ENCODE measurements around the gene ZNF280B. TPM values are rescaled to one million over a fixed set of nuclear protein-coding genes. Genes with fewer than 3 reads are reported as not detected.
"Not testable (repeated sequence)": the region's sequence is repeated elsewhere in the genome, so short reads cannot be mapped to it uniquely, and the experiment has no call there.

ZNF280B gene
- total and polyA plus RNA-seq, 9 donors, result 3.1 to 9.3 (median 4.1) TPM

DNA sequence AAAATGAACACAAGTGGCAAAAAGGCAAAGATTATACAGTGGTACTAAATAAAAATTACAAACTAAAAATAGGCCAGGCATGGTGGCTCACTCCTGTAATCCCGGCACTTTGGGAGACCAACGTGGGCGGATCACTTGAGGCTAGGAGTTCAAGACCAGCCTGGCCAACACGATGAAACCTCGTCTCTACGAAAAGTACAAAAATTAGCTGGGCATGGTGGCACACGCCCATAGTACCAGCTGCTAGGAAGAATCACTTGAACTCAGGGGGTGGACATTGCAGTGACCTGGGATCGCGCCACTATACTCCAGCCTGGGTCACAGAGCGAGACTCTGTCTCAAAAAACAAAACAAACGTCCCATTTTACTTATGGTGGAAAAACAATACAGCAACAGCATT lies 24.5 kb downstream of the ZNF280B start:
- Histone ChIP-seq H3K9me3 (replicated peaks; ENCODE audit: control insufficient read depth, low read depth, low read length) (no peaks in the 10 kb centered on the region), H3K4me3 (ENCODE audit: low read length) (no peak overlapping the region), H3K36me3 (ENCODE audit: control insufficient read depth, insufficient read depth, low read length) (peaks cover 2% of the 10 kb centered on the region), H3K27ac (ENCODE audit: low read length) (no peak overlapping the region), H3K4me1 (ENCODE audit: control insufficient read depth, insufficient read depth, low read length) (peaks cover 12% of the 10 kb centered on the region), H3K27me3 (ENCODE audit: control insufficient read depth, insufficient read depth, low read length) (no peaks in the 10 kb centered on the region)
- no peak for DNase-seq
- WGBS (ENCODE audit: insufficient coverage), result 98% methylated on average over 7 of the region's 11 CpGs

DNA sequence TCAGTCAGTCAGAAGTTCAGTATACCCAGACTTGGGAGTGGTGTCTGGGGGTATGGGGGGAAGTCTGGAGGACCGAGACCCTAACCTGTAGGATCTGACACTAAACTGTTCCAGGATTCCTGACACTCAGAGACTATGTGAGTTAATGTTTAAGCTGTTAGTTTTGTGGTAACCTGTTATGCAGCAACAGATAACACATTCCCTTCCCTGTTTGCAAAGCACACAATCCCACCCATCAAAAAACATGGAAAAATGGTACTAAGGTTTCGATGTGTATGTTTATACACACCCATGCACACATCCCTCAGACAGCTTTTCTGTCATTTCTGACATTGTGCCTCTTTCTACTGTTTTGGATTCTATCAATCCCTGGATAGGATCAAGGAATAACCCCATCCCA lies 27.6 kb downstream of the ZNF280B start:
- WGBS (ENCODE audit: insufficient coverage), result no CpG with 5 or more reads among the region's 2 CpGs
- DNase-seq, result no peak
- H3K4me1 ChIP-seq (ENCODE audit: control insufficient read depth, insufficient read depth, low read length), result no peaks in the 10 kb centered on the region
- H3K27me3 ChIP-seq (ENCODE audit: control insufficient read depth, insufficient read depth, low read length), result no peaks in the 10 kb centered on the region
- no peak overlapping the region for H3K27ac ChIP-seq (ENCODE audit: low read length)
- no peak overlapping the region for H3K4me3 ChIP-seq (ENCODE audit: low read length)
- peaks cover 2% of the 10 kb centered on the region for H3K36me3 ChIP-seq (ENCODE audit: control insufficient read depth, insufficient read depth, low read length)
- H3K9me3 ChIP-seq (replicated peaks; ENCODE audit: control insufficient read depth, low read depth, low read length), result no peaks in the 10 kb centered on the region

DNA sequence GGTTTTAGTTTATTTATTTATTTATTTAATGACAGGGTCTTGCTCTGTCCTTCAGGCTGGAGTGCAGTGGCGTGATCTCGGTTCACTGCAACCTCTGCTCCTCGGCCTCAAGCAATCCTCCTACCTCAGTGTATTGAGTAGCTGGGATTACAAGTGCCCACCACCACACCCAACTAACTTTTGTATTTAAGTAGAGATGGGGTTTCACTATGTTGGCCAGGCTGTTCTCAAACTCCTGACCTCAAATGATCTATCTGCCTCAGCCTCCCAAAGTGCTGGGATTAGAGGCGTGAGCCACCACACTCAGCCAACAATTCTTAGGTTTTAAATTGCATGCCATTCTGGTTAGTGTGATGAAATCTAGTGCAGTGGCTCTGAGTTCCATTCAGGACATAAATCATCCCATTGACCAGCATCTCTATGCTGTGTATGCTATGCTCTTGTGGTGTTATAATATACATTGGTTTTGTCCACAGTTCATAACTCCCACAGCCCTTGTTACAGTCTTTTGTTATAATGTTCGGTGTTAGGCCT lies 28.5 kb downstream of the ZNF280B start:
- Histone ChIP-seq H3K27me3 (ENCODE audit: control insufficient read depth, insufficient read depth, low read length) (no peaks in the 10 kb centered on the region), H3K9me3 (replicated peaks; ENCODE audit: control insufficient read depth, low read depth, low read length) (no peaks in the 10 kb centered on the region), H3K36me3 (ENCODE audit: control insufficient read depth, insufficient read depth, low read length) (no peaks in the 10 kb centered on the region), H3K4me3 (ENCODE audit: low read length) (no peak overlapping the region), H3K4me1 (ENCODE audit: control insufficient read depth, insufficient read depth, low read length) (no peaks in the 10 kb centered on the region), H3K27ac (ENCODE audit: low read length) (no peak overlapping the region)
- WGBS (ENCODE audit: insufficient coverage), result no CpG with 5 or more reads among the region's 5 CpGs
- DNase-seq, result no peak

DNA sequence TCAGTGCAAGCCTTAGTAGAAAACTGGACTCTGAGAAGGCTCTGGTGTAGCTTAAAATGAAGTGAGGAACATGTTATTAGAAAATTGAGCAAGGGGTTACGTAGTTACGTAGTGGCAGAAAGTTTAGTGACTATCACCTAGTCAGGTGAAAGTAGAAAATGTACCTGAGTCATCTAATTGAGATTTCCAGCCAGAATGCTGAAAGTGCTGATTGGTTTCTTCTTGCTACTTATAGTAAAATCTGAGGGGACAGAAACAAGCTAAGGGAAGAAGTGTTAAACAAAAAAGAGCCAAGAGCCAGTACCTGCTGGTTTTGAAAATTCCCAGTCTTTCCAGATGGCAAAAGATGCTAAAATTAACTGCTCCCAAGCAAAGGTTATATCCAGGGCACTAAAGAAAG lies 29.4 kb downstream of the ZNF280B start:
- no peak for DNase-seq
- H3K4me3 ChIP-seq (ENCODE audit: low read length), result no peak overlapping the region
- H3K27me3 ChIP-seq (ENCODE audit: control insufficient read depth, insufficient read depth, low read length), result no peaks in the 10 kb centered on the region
- H3K27ac ChIP-seq (ENCODE audit: low read length), result no peak overlapping the region
- H3K4me1 ChIP-seq (ENCODE audit: control insufficient read depth, insufficient read depth, low read length), result no peaks in the 10 kb centered on the region
- no peaks in the 10 kb centered on the region for H3K9me3 ChIP-seq (replicated peaks; ENCODE audit: control insufficient read depth, low read depth, low read length)
- H3K36me3 ChIP-seq (ENCODE audit: control insufficient read depth, insufficient read depth, low read length), result no peaks in the 10 kb centered on the region
- 92% methylated on average over 2 of the region's 2 CpGs for WGBS (ENCODE audit: insufficient coverage)

DNA sequence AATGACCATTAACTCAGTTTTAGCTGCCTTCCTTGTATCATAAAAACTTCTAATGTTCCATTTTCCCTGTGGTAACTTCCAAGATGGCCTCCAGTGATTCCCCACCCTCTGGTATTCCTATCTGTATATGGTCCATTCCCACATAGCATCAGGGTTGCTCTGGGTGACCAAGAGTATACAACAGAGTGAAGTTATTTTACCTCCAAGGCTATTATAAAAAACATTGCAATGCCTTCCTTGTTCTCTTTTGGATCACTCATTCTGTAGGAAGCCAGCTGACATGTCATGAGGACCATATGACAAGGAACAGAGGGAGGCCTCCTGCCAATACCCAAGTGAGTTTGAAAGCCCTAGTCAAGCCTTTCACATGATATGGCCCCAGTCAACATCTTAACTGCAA lies 30.1 kb downstream of the ZNF280B start:
- Histone ChIP-seq H3K4me1 (ENCODE audit: control insufficient read depth, insufficient read depth, low read length) (no peaks in the 10 kb centered on the region), H3K27me3 (ENCODE audit: control insufficient read depth, insufficient read depth, low read length) (no peaks in the 10 kb centered on the region), H3K27ac (ENCODE audit: low read length) (no peak overlapping the region), H3K36me3 (ENCODE audit: control insufficient read depth, insufficient read depth, low read length) (no peaks in the 10 kb centered on the region), H3K4me3 (ENCODE audit: low read length) (no peak overlapping the region), H3K9me3 (replicated peaks; ENCODE audit: control insufficient read depth, low read depth, low read length) (no peaks in the 10 kb centered on the region)
- no peak for DNase-seq

DNA sequence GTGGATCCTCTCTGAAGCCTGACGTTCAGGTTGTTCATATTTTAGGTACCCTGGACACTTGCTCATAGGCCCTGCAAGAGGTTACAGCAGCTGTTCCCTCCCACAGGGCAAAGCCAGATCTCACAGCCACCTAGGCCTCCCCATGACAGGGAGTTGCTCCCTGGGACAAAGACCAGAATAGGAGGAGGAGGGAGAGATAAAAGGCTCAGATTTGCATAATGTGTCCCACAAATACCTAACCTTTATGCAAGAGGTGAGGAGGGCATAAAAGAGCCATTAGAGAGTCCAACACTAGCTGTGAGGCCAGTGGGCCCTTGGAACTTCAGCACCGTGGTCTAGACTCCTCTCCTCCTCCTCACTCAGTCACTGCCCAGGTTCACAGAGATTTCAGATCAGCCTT lies 33.8 kb downstream of the ZNF280B start:
- WGBS (ENCODE audit: insufficient coverage), result no CpG with 5 or more reads among the region's 2 CpGs

DNA sequence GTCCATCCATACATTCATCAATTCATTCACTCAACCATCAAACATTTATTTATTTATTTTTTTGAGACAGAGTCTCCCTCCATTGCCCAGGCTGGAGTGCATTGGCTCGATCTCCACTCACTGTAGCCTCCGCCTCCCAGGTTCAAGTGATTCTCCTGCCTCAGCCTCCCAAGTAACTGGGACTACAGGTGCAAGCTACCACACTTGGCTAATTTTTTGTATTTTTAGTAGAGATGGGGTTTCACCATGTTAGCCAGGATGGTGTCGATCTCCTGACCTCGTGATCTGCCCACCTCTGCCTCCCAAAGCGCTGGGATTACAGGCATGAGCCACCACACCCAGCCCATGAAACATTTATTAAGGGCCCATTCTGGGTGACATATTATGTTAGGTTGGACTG lies 37.4 kb downstream of the ZNF280B start:
- not testable (repeated sequence) for DNase-seq; H3K4me1 ChIP-seq (ENCODE audit: control insufficient read depth, insufficient read depth, low read length); H3K4me3 ChIP-seq (ENCODE audit: low read length); H3K27ac ChIP-seq (ENCODE audit: low read length); H3K36me3 ChIP-seq (ENCODE audit: control insufficient read depth, insufficient read depth, low read length); H3K27me3 ChIP-seq (ENCODE audit: control insufficient read depth, insufficient read depth, low read length); H3K9me3 ChIP-seq (replicated peaks; ENCODE audit: control insufficient read depth, low read depth, low read length)
- WGBS (ENCODE audit: insufficient coverage), result no CpG with 5 or more reads among the region's 5 CpGs

More for the DNA sequence above, 33.8 kb downstream of the ZNF280B start:
- H3K4me3 ChIP-seq (ENCODE audit: low read length), result no peak overlapping the region
- no peaks in the 10 kb centered on the region for H3K9me3 ChIP-seq (replicated peaks; ENCODE audit: control insufficient read depth, low read depth, low read length)
- no peaks in the 10 kb centered on the region for H3K36me3 ChIP-seq (ENCODE audit: control insufficient read depth, insufficient read depth, low read length)
- H3K27me3 ChIP-seq (ENCODE audit: control insufficient read depth, insufficient read depth, low read length), result peaks cover 3% of the 10 kb centered on the region
- no peaks in the 10 kb centered on the region for H3K4me1 ChIP-seq (ENCODE audit: control insufficient read depth, insufficient read depth, low read length)
- DNase-seq, result no peak
- no peak overlapping the region for H3K27ac ChIP-seq (ENCODE audit: low read length)

DNA sequence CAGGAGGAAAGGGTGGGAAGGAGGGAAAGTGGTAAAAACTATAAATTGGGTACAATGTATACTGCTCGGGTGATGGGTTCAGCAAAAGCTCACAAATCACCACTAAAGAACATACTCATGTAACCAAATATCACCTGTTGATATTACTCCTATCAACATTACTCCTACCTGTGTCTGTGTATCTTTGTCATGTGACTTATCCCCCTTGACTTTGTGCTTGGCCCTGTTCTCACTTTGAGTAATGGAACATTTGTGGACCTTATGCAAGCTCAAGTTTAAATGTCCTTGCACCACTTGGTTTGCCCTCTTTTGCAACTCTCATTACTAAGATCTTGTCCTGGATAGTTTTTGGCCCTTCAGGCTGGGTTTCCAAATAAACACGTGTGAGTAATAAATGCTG lies 39.0 kb downstream of the ZNF280B start:
- Histone ChIP-seq H3K9me3 (replicated peaks; ENCODE audit: control insufficient read depth, low read depth, low read length) (peaks cover 5% of the 10 kb centered on the region), H3K4me1 (ENCODE audit: control insufficient read depth, insufficient read depth, low read length) (no peaks in the 10 kb centered on the region), H3K27me3 (ENCODE audit: control insufficient read depth, insufficient read depth, low read length) (peaks cover 6% of the 10 kb centered on the region), H3K27ac (ENCODE audit: low read length) (no peak overlapping the region), H3K36me3 (ENCODE audit: control insufficient read depth, insufficient read depth, low read length) (no peaks in the 10 kb centered on the region), H3K4me3 (ENCODE audit: low read length) (no peak overlapping the region)
- no CpG with 5 or more reads among the region's 2 CpGs for WGBS (ENCODE audit: insufficient coverage)
- no peak for DNase-seq

DNA sequence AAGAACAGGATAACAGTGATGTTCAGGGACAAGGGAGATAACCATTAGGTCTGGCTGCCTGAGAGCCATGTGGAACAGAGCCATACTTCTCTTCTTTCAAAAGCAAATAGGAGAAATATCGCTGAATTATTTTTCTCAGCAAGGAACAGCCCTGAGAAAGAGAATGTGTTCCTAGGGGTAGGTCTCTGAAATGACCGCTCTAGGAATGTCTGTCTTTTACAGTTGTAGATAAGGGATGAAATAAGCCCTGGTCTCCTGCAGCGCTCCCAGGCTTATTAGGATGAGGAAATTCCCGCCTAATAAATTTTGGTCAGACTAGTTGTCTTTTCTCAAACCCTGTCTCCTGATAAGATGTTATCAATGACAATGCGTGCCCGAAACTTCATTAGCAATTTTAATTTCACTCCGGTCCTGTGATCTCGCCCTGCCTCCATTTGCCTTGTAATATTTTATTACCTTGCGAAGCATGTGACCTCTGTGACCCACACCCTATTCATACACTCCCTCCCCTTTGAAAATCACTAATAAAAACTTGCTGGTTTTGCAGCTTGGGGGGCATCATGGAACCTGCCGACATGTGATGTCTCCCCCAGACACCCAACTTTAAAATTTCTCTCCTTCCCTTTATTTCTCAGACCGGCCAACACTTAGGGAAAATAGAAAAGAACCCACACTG lies 39.6 kb downstream of the ZNF280B start:
- H3K4me3 ChIP-seq (ENCODE audit: low read length); H3K27me3 ChIP-seq (ENCODE audit: control insufficient read depth, insufficient read depth, low read length); H3K36me3 ChIP-seq (ENCODE audit: control insufficient read depth, insufficient read depth, low read length); H3K27ac ChIP-seq (ENCODE audit: low read length); H3K9me3 ChIP-seq (replicated peaks; ENCODE audit: control insufficient read depth, low read depth, low read length); DNase-seq; H3K4me1 ChIP-seq (ENCODE audit: control insufficient read depth, insufficient read depth, low read length): not testable (repeated sequence)
- 93% methylated on average over 8 of the region's 11 CpGs for whole genome bisulfite sequencing (ENCODE audit: insufficient coverage)

DNA sequence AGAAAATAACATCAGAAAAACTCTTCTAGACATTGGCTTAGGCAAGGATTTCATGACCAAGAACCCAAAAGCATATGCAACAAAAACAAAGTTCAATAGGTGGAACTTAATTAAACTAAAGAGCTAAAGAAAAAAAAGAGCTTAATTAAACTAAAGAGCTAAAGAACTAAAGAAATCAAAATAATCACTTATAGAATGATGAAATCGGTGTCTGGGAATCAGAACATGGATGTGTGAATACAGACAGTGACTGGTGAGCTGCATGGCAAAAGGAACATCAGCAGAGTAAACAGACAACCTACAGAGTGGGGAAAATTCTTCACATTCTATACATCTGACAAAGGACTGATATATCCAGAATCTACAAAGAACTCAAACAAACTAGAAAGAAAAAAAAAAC lies 41.4 kb downstream of the ZNF280B start:
- Histone ChIP-seq H3K27me3 (ENCODE audit: control insufficient read depth, insufficient read depth, low read length) (peaks cover 6% of the 10 kb centered on the region), H3K4me3 (ENCODE audit: low read length) (no peak overlapping the region), H3K27ac (ENCODE audit: low read length) (no peak overlapping the region), H3K9me3 (replicated peaks; ENCODE audit: control insufficient read depth, low read depth, low read length) (peaks cover 5% of the 10 kb centered on the region), H3K4me1 (ENCODE audit: control insufficient read depth, insufficient read depth, low read length) (peaks cover 2% of the 10 kb centered on the region), H3K36me3 (ENCODE audit: control insufficient read depth, insufficient read depth, low read length) (no peaks in the 10 kb centered on the region)
- DNase-seq, result no peak
- WGBS (ENCODE audit: insufficient coverage), result no CpG with 5 or more reads among the region's 1 CpG

DNA sequence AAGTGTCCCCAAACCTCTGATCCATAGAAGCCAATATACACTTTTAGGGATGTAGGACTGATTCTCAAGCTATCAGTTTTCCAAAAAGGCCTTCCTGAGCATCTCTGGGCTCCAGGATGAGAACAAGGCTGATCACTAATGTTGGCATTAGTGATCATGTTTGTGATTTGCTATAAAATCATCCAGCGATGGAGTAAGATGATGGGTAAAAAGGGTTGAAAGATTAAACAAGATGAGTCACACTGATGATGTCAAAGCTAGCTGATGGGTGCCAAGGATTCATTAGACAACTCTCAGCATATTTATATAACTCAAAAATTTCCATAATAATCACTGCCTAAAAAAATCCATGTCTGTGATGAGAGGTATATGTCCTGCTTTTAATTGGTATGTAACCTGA lies 42.8 kb downstream of the ZNF280B start:
- Histone ChIP-seq H3K4me1 (ENCODE audit: control insufficient read depth, insufficient read depth, low read length) (peaks cover 2% of the 10 kb centered on the region), H3K9me3 (replicated peaks; ENCODE audit: control insufficient read depth, low read depth, low read length) (peaks cover 5% of the 10 kb centered on the region), H3K27me3 (ENCODE audit: control insufficient read depth, insufficient read depth, low read length) (peaks cover 6% of the 10 kb centered on the region), H3K4me3 (ENCODE audit: low read length) (no peak overlapping the region), H3K36me3 (ENCODE audit: control insufficient read depth, insufficient read depth, low read length) (no peaks in the 10 kb centered on the region), H3K27ac (ENCODE audit: low read length) (no peak overlapping the region)
- no CpG with 5 or more reads among the region's 1 CpG for WGBS (ENCODE audit: insufficient coverage)
- DNase-seq, result no peak

All from muscle of leg (tissue), 11 donors.